ENCODE measurements around the gene THSD7A.

The THSD7A gene

DNA sequence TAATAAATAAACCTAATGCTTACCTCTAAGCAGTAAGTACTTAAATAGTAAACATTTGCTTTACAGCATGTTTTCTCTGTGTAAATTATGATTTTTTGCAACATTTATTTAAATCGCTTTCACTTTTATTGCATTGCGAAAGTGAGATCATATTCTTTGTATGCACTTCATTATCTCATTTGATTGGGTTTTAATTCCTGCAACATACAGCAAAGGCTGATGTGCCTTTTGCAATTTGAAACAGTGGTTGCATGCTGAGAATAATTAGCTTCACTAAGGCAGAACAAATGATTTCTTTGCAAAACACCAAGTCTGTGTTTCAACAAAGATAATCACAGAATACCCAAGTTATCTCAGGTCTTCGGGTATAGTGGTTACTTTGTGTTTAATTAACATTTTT, 16.3 kb upstream of the THSD7A start:
- POLR2A ChIA-PET = no interaction called here
- CTCF ChIA-PET = no interaction called here
- WGBS (ENCODE audit: insufficient coverage) = 100% methylated on average over 1 of the region's 3 CpGs

DNA sequence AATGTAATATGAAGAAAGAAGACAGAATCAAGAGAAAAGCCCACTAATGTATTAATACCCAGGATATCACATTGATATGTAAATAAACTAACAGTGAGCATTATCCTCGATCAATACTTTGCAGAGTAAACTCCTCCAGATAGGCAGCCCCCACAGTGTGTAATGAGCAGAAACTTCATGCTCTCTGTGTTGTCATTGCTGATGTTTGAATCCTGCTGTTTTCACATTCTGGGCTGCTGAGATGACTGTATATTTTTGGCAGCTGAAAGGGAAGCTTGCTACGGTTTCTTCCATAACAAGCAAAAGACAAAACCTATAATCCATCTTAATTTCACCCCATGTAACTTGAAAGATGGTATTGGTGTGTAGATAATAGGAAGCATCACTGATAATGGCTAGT, 15.3 kb upstream of the THSD7A start:
- Histone ChIP-seq H3K27ac (ENCODE audit: insufficient read depth in 1 of 2, low read depth in 1 of 2, low read length in 2 of 2, poor library complexity in 1 of 2, severe bottlenecking in 2 of 2) (no peak overlapping the region), H3K36me3 (ENCODE audit: control insufficient read depth in 4 of 4, insufficient read depth in 4 of 4, low read length in 3 of 4) (no peaks in the 10 kb centered on the region), H3K4me1 (ENCODE audit: control extremely low read depth in 1 of 4, control insufficient read depth in 4 of 4, insufficient read depth in 4 of 4, low read length in 3 of 4) (no peaks in the 10 kb centered on the region), H3K9me3 (ENCODE audit: control extremely low read depth in 1 of 5, control insufficient read depth in 4 of 5, insufficient read depth in 2 of 5, low read depth in 1 of 5, low read length in 4 of 5) (no peaks in the 10 kb centered on the region), H3K27me3 (replicated peaks in 2 of 5; ENCODE audit: control insufficient read depth in 4 of 5, insufficient read depth in 5 of 5, low read length in 4 of 5) (no peaks in the 10 kb centered on the region), H3K4me3 (ENCODE audit: control insufficient read depth in 1 of 7, extremely low read depth in 1 of 7, insufficient read depth in 4 of 7, low read depth in 2 of 7, low read length in 6 of 7) (no peak overlapping the region)
- DNase-seq = no peak
- CTCF ChIA-PET = no interaction called here
- POLR2A ChIA-PET = no interaction called here
- WGBS (ENCODE audit: insufficient coverage) = 50% methylated on average over 1 of the region's 2 CpGs

More for the DNA sequence above, 16.3 kb upstream of the THSD7A start:
- no peak for DNase-seq
- no peaks in the 10 kb centered on the region for H3K27me3 ChIP-seq (replicated peaks in 2 of 5; ENCODE audit: control insufficient read depth in 4 of 5, insufficient read depth in 5 of 5, low read length in 4 of 5)
- H3K4me3 ChIP-seq (ENCODE audit: control insufficient read depth in 1 of 7, extremely low read depth in 1 of 7, insufficient read depth in 4 of 7, low read depth in 2 of 7, low read length in 6 of 7) = no peak overlapping the region
- H3K27ac ChIP-seq (ENCODE audit: insufficient read depth in 1 of 2, low read depth in 1 of 2, low read length in 2 of 2, poor library complexity in 1 of 2, severe bottlenecking in 2 of 2) = no peak overlapping the region
- H3K4me1 ChIP-seq (ENCODE audit: control extremely low read depth in 1 of 4, control insufficient read depth in 4 of 4, insufficient read depth in 4 of 4, low read length in 3 of 4) = no peaks in the 10 kb centered on the region
- H3K36me3 ChIP-seq (ENCODE audit: control insufficient read depth in 4 of 4, insufficient read depth in 4 of 4, low read length in 3 of 4) = no peaks in the 10 kb centered on the region
- H3K9me3 ChIP-seq (ENCODE audit: control extremely low read depth in 1 of 5, control insufficient read depth in 4 of 5, insufficient read depth in 2 of 5, low read depth in 1 of 5, low read length in 4 of 5) = no peaks in the 10 kb centered on the region

DNA sequence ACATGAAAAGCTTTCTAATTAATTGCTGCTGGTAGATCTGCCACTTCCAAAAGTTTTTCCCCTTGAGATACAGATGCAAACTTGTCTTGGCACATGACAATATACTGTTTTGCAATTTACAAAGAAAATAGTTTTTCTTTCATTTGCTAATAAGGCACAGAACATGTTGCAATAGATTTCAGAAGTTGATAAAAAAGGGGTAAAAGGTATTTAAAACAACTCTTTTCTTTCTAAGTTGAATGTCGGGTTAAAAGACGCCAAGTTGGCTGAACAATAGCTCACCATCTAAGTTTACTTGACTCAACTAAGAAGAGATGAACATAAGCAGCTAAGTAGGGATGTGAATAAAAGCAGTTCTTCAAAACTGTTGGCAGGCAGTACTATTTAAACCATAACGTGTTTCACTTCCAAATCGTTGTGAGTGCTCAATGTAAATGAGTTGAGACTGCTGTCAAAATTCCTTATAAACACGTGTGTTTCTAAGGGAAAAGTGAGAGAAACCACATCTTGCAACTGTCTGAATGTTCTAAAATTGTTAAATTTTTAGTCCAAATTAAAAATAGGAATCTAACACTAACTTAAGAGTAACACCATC, 14.5 kb upstream of the THSD7A start:
- ChIA-PET CTCF (no interaction called here), POLR2A (no interaction called here)
- H3K9me3 ChIP-seq (ENCODE audit: control extremely low read depth in 1 of 5, control insufficient read depth in 4 of 5, insufficient read depth in 2 of 5, low read depth in 1 of 5, low read length in 4 of 5) = no peaks in the 10 kb centered on the region
- no peak for DNase-seq
- no peaks in the 10 kb centered on the region for H3K27me3 ChIP-seq (replicated peaks in 2 of 5; ENCODE audit: control insufficient read depth in 4 of 5, insufficient read depth in 5 of 5, low read length in 4 of 5)
- WGBS (ENCODE audit: insufficient coverage) = 87% methylated on average over 2 of the region's 5 CpGs
- H3K36me3 ChIP-seq (ENCODE audit: control insufficient read depth in 4 of 4, insufficient read depth in 4 of 4, low read length in 3 of 4) = no peaks in the 10 kb centered on the region
- H3K4me3 ChIP-seq (ENCODE audit: control insufficient read depth in 1 of 7, extremely low read depth in 1 of 7, insufficient read depth in 4 of 7, low read depth in 2 of 7, low read length in 6 of 7) = no peak overlapping the region
- H3K4me1 ChIP-seq (ENCODE audit: control extremely low read depth in 1 of 4, control insufficient read depth in 4 of 4, insufficient read depth in 4 of 4, low read length in 3 of 4) = no peaks in the 10 kb centered on the region
- H3K27ac ChIP-seq (ENCODE audit: insufficient read depth in 1 of 2, low read depth in 1 of 2, low read length in 2 of 2, poor library complexity in 1 of 2, severe bottlenecking in 2 of 2) = no peak overlapping the region

DNA sequence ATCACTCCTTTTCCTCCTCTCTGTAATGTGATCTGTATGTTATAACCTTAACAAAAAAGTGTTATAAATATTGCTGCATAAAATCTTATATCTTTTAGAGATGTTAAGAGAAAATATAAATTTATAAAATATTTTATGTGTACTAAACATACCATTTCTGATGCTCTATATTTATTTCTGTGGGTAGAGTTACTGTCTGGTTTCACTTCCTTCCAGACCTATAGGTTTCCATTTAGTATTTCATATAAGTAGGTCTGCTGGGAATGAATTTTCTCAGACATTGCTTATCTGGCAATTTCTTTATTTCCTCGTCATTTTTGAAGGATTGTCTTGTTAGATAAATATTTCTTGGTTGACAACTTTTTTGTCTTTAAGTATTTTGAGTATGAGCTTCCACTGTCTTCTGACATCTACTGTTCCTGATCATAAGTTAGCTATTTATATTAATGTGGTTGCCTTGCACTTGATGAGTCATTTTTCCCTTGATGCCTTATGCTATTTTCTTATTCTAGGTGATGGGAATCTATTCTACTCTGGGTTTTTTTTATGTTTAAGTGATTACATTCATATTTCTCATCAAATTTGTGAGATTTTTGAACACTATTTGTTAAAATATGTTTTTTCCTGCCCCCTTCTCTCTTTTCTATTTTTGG, 11.2 kb upstream of the THSD7A start:
- no peak overlapping the region for H3K4me3 ChIP-seq (ENCODE audit: control insufficient read depth in 1 of 7, extremely low read depth in 1 of 7, insufficient read depth in 4 of 7, low read depth in 2 of 7, low read length in 6 of 7)
- POLR2A ChIA-PET = no interaction called here
- H3K9me3 ChIP-seq (ENCODE audit: control extremely low read depth in 1 of 5, control insufficient read depth in 4 of 5, insufficient read depth in 2 of 5, low read depth in 1 of 5, low read length in 4 of 5) = no peaks in the 10 kb centered on the region
- H3K27ac ChIP-seq (ENCODE audit: insufficient read depth in 1 of 2, low read depth in 1 of 2, low read length in 2 of 2, poor library complexity in 1 of 2, severe bottlenecking in 2 of 2) = no peak overlapping the region
- 100% methylated on average over 1 of the region's 1 CpG for whole genome bisulfite sequencing (ENCODE audit: insufficient coverage)
- H3K4me1 ChIP-seq (ENCODE audit: control extremely low read depth in 1 of 4, control insufficient read depth in 4 of 4, insufficient read depth in 4 of 4, low read length in 3 of 4) = no peaks in the 10 kb centered on the region
- no peaks in the 10 kb centered on the region for H3K27me3 ChIP-seq (replicated peaks in 2 of 5; ENCODE audit: control insufficient read depth in 4 of 5, insufficient read depth in 5 of 5, low read length in 4 of 5)
- no peak for DNase-seq
- CTCF ChIA-PET = no interaction called here
- no peaks in the 10 kb centered on the region for H3K36me3 ChIP-seq (ENCODE audit: control insufficient read depth in 4 of 4, insufficient read depth in 4 of 4, low read length in 3 of 4)

DNA sequence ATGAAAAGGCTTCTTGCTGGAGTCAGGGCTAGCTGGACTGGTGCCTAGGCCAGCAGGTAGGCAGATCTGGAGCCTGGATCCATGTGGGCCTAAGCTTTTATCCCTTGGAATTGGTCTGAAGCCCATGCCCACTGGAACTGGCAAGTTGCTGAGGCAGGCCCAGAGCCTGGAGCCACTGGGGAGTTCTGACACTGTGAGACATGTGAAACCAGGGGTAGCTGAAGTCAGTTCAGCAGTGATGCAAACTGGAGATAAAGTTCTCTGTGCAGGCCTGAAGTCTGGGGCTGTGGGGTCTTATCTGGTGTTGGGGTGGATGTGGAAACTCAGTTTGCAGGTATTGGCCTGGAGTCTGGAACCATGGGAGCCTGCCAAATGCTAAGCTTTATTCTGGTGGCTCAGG, 9.7 kb upstream of the THSD7A start:
- H3K9me3 ChIP-seq (ENCODE audit: control extremely low read depth in 1 of 5, control insufficient read depth in 4 of 5, insufficient read depth in 2 of 5, low read depth in 1 of 5, low read length in 4 of 5) = no peaks in the 10 kb centered on the region
- CTCF ChIA-PET = no interaction called here
- POLR2A ChIA-PET = no interaction called here

DNA sequence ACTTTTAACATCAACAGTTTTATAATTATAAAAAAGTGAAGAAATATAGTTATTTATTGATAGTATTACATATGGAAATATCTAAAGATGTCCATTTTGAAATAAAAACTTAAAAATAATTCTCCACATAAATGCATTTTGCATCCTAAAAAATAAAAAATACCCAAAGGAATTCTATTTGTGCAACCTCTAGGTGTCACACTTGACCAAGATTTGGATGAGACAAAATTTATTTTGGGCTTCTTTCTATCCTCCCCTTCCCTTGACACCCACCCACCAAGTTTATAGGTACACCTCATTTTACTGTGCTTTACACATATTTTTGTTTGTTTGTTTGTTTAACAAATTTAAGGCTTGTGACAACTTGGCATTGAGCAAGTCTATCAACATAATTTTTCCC, 3.3 kb upstream of the THSD7A start:
- H3K4me3 ChIP-seq (ENCODE audit: control insufficient read depth in 1 of 7, extremely low read depth in 1 of 7, insufficient read depth in 4 of 7, low read depth in 2 of 7, low read length in 6 of 7) = no peak overlapping the region
- CTCF ChIA-PET = interaction anchor here (1.0 to 1.9 kb wide), 2 partner anchors 487 to 655 kb away, joined by 4 to 8 read pairs; no protein-coding TSS in a partner anchor
- peaks cover 0 to 8% (median 0%) of the 10 kb centered on the region in 5 experiments for H3K27me3 ChIP-seq (replicated peaks in 2 of 5; ENCODE audit: control insufficient read depth in 4 of 5, insufficient read depth in 5 of 5, low read length in 4 of 5)
- DNase-seq = peak in 2 of 3 donors; percentile 40 to 46
- H3K36me3 ChIP-seq (ENCODE audit: control insufficient read depth in 4 of 4, insufficient read depth in 4 of 4, low read length in 3 of 4) = no peaks in the 10 kb centered on the region
- H3K9me3 ChIP-seq (ENCODE audit: control extremely low read depth in 1 of 5, control insufficient read depth in 4 of 5, insufficient read depth in 2 of 5, low read depth in 1 of 5, low read length in 4 of 5) = peaks cover 0 to 3% (median 0%) of the 10 kb centered on the region in 5 experiments
- H3K27ac ChIP-seq (ENCODE audit: insufficient read depth in 1 of 2, low read depth in 1 of 2, low read length in 2 of 2, poor library complexity in 1 of 2, severe bottlenecking in 2 of 2) = no peak overlapping the region
- POLR2A ChIA-PET = no interaction called here
- peaks cover 18 to 28% (median 23%) of the 10 kb centered on the region in 4 experiments for H3K4me1 ChIP-seq (ENCODE audit: control extremely low read depth in 1 of 4, control insufficient read depth in 4 of 4, insufficient read depth in 4 of 4, low read length in 3 of 4)

More for the DNA sequence above, 9.7 kb upstream of the THSD7A start:
- Histone ChIP-seq H3K4me3 (ENCODE audit: control insufficient read depth in 1 of 7, extremely low read depth in 1 of 7, insufficient read depth in 4 of 7, low read depth in 2 of 7, low read length in 6 of 7) (no peak overlapping the region), H3K36me3 (ENCODE audit: control insufficient read depth in 4 of 4, insufficient read depth in 4 of 4, low read length in 3 of 4) (no peaks in the 10 kb centered on the region), H3K4me1 (ENCODE audit: control extremely low read depth in 1 of 4, control insufficient read depth in 4 of 4, insufficient read depth in 4 of 4, low read length in 3 of 4) (no peaks in the 10 kb centered on the region), H3K27me3 (replicated peaks in 2 of 5; ENCODE audit: control insufficient read depth in 4 of 5, insufficient read depth in 5 of 5, low read length in 4 of 5) (no peaks in the 10 kb centered on the region), H3K27ac (ENCODE audit: insufficient read depth in 1 of 2, low read depth in 1 of 2, low read length in 2 of 2, poor library complexity in 1 of 2, severe bottlenecking in 2 of 2) (no peak overlapping the region)
- DNase-seq = no peak

DNA sequence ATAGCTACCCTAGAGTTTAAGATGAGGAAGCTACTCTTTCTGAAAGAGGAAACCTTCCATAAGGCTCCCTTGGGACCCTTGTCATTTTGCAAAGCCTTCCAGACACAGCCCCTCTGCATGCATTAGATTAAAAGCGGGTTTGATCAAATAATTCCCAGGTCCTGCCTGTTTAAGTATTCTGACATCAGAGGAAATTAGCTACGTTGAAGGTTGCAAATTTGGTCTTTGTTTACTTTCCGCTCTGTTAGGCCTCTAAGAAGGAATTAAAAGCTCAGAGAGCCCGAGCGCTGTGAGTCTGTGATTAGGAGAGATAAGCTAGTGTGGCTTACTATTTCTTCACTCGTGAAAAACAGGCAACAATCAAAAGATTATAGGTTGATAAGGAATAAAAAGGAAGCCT, 1.4 kb upstream of the THSD7A start:
- WGBS (ENCODE audit: insufficient coverage) = 13% methylated on average over 5 of the region's 6 CpGs
- POLR2A ChIA-PET = no interaction called here
- CTCF ChIA-PET = interaction anchor here (0.9 to 1.3 kb wide), 6 partner anchors 19 to 662 kb away, joined by 3 to 8 read pairs (median 3); partner anchors contain the start of gene TMEM106B
- Histone ChIP-seq H3K9me3 (ENCODE audit: control extremely low read depth in 1 of 5, control insufficient read depth in 4 of 5, insufficient read depth in 2 of 5, low read depth in 1 of 5, low read length in 4 of 5) (peaks cover 0 to 3% (median 0%) of the 10 kb centered on the region in 5 experiments), H3K4me1 (ENCODE audit: control extremely low read depth in 1 of 4, control insufficient read depth in 4 of 4, insufficient read depth in 4 of 4, low read length in 3 of 4) (peaks cover 18 to 28% (median 23%) of the 10 kb centered on the region in 4 experiments), H3K27me3 (replicated peaks in 2 of 5; ENCODE audit: control insufficient read depth in 4 of 5, insufficient read depth in 5 of 5, low read length in 4 of 5) (peaks cover 0 to 11% (median 0%) of the 10 kb centered on the region in 5 experiments), H3K36me3 (ENCODE audit: control insufficient read depth in 4 of 4, insufficient read depth in 4 of 4, low read length in 3 of 4) (no peaks in the 10 kb centered on the region), H3K4me3 (ENCODE audit: control insufficient read depth in 1 of 7, extremely low read depth in 1 of 7, insufficient read depth in 4 of 7, low read depth in 2 of 7, low read length in 6 of 7) (peak overlapping the region in 2 of 7 experiments; percentile 1 to 6), H3K27ac (ENCODE audit: insufficient read depth in 1 of 2, low read depth in 1 of 2, low read length in 2 of 2, poor library complexity in 1 of 2, severe bottlenecking in 2 of 2) (no peak overlapping the region)
- DNase-seq = peak in 2 of 3 donors; percentile 21 to 55

Data from common myeloid progenitor, CD34-positive (primary cell).